Fibroblast of lung (primary cell): ENCODE measurements around the gene GMPR. TPM values are rescaled to one million over a fixed set of nuclear protein-coding genes. Genes with fewer than 3 reads are reported as not detected.
A peak's percentile ranks its signal among the peaks of the same experiment; 100 is the strongest.

ENCODE experiments used
- DNase-seq, 2 donors: peaks; one replicate each; pipeline versions ENCODE4 v3.0.0 to v3.0.0-alpha.2; 2010; ENCODE audit warnings: low read depth in 2 of 2
- H2AFZ ChIP-seq: 2 replicates; pipeline ENCODE4 v1.5.1; 2012; ENCODE audit warnings: low read length, control low read depth, inconsistent platforms
- H3K27ac ChIP-seq: 2 replicates; pipeline ENCODE4 v1.5.1; 2011; ENCODE audit warnings: low read length, control low read depth; ENCODE audit not compliant: insufficient read depth
- H3K27me3 ChIP-seq: 2 replicates; pipeline ENCODE4 v1.5.1; 2011; ENCODE audit warnings: mild to moderate bottlenecking, low read length; ENCODE audit not compliant: control insufficient read depth, insufficient read depth
- H3K36me3 ChIP-seq: 2 replicates; pipeline ENCODE4 v1.5.1; 2011; ENCODE audit warnings: low read length; ENCODE audit not compliant: control insufficient read depth, insufficient read depth
- H3K4me1 ChIP-seq: 2 replicates; pipeline ENCODE4 v1.5.1; 2011; ENCODE audit warnings: low read length; ENCODE audit not compliant: control insufficient read depth, insufficient read depth; ENCODE audit errors: extremely low read depth
- H3K4me2 ChIP-seq: 2 replicates; pipeline ENCODE4 v1.5.1; 2011; ENCODE audit warnings: low read length, control low read depth; ENCODE audit not compliant: insufficient read depth; ENCODE audit errors: extremely low read depth
- H3K4me3 ChIP-seq, 4 experiments: fragments of 200-600 bp in 1 of 4; sonication (generic) in 1 of 4; replicated peaks in 1 of 4; 2 replicates each; pipeline ENCODE4 v1.5.1; 2011 to 2016; ENCODE audit warnings: low read length in 4 of 4, low read depth in 3 of 4, mild to moderate bottlenecking in 3 of 4, control low read depth in 2 of 4, inconsistent platforms in 1 of 4, mixed read lengths in 1 of 4; ENCODE audit not compliant: insufficient read depth in 1 of 4; ENCODE audit errors: control extremely low read depth in 1 of 4
- H3K79me2 ChIP-seq: 2 replicates; pipeline ENCODE4 v1.5.1; 2012; ENCODE audit warnings: mild to moderate bottlenecking, low read length, inconsistent platforms; ENCODE audit not compliant: control insufficient read depth, insufficient read depth
- H3K9ac ChIP-seq: 2 replicates; pipeline ENCODE4 v1.5.1; 2011; ENCODE audit warnings: mild to moderate bottlenecking, low read length, control low read depth; ENCODE audit not compliant: insufficient read depth
- H3K9me3 ChIP-seq: 2 replicates; pipeline ENCODE4 v1.5.1; 2012; ENCODE audit warnings: low read depth, low read length; ENCODE audit not compliant: control insufficient read depth, insufficient read depth
- H4K20me1 ChIP-seq: 2 replicates; pipeline ENCODE4 v1.5.1; 2011; ENCODE audit warnings: low read length; ENCODE audit not compliant: control insufficient read depth, insufficient read depth; ENCODE audit errors: extremely low read depth
- CTCF ChIP-seq, 2 donors: IDR thresholded peaks in 1 of 2; conservative IDR thresholded peaks in 1 of 2; 1 replicate in 1 of 2; 2 replicates in 1 of 2; pipeline ENCODE4 v1.5.1; 2011 to 2012; ENCODE audit warnings: low read length in 2 of 2, control low read depth in 1 of 2, inconsistent platforms in 1 of 2, low read depth in 1 of 2, mild to moderate bottlenecking in 1 of 2
- EZH2 ChIP-seq: IDR thresholded peaks from 2 replicates; pipeline ENCODE4 v1.5.1; 2012; ENCODE audit warnings: low read length, control low read depth, mild to moderate bottlenecking; ENCODE audit errors: missing control alignments
- polyA plus RNA-seq, 2 donors: library from polyadenylated mRNA; depleted of rRNA in 1 of 2; stranded (reverse) in 1 of 2; unstranded in 1 of 2; fragments of >200 nt; gene quantifications; 2 replicates each; pipeline ENCODE4 v1.2.1, GENCODE V29; 2011 to 2012; ENCODE audit warnings: missing spikeins in 1 of 2
- total RNA-seq: library from RNA; depleted of rRNA; stranded (reverse); fragments of >200 nt; gene quantifications from 2 replicates; pipeline ENCODE4 v1.2.1, GENCODE V29; 2014

The GMPR gene
- total and polyA plus RNA-seq, 2 donors (not counting 1 experiment from before 2014, with no cell fraction given) = 13.2 to 16.4 TPM

GRCh38 chr6:16273256-16273655 is 34.9 kb downstream of the GMPR start:
- Histone ChIP-seq H3K9me3 (no peaks in the 10 kb centered on the region), H2AFZ (no peak overlapping the region), H3K4me2 (no peak overlapping the region), H4K20me1 (no peaks in the 10 kb centered on the region), H3K9ac (no peak overlapping the region), H3K27me3 (no peaks in the 10 kb centered on the region), H3K4me1 (peaks cover 10% of the 10 kb centered on the region), H3K4me3 (no peak overlapping the region), H3K27ac (no peak overlapping the region), H3K79me2 (no peaks in the 10 kb centered on the region), H3K36me3 (no peaks in the 10 kb centered on the region)
- peak; percentile 46 to 76 for DNase-seq
- TF ChIP-seq EZH2 (no peak), CTCF (conservative IDR thresholded peaks at IDR 0.05 in 1 of 2, IDR thresholded peaks at IDR 0.05 in 1 of 2; ENCODE audit: low read depth in 1 of 2, low read length in 2 of 2) (no peak)

- no peak for TF ChIP-seq EZH2
- H3K4me2 ChIP-seq = no peak overlapping the region
- H3K79me2 ChIP-seq = no peaks in the 10 kb centered on the region
- H3K9ac ChIP-seq = no peak overlapping the region
- no peak overlapping the region for H3K4me3 ChIP-seq
- H3K9me3 ChIP-seq = no peaks in the 10 kb centered on the region
- DNase-seq = peak in 1 of 2 donors; percentile 37
- no peak overlapping the region for H3K27ac ChIP-seq
- H3K4me1 ChIP-seq = peaks cover 10% of the 10 kb centered on the region
- H4K20me1 ChIP-seq = no peaks in the 10 kb centered on the region
- no peak overlapping the region for H2AFZ ChIP-seq
- no peaks in the 10 kb centered on the region for H3K36me3 ChIP-seq
- no peaks in the 10 kb centered on the region for H3K27me3 ChIP-seq
Measured at GRCh38 chr6:16274483-16274882, 36.1 kb downstream of the GMPR start.

- TF ChIP-seq CTCF (conservative IDR thresholded peaks at IDR 0.05 in 1 of 2, IDR thresholded peaks at IDR 0.05 in 1 of 2; ENCODE audit: low read depth in 1 of 2, low read length in 2 of 2) (no peak), EZH2 (no peak)
- no peaks in the 10 kb centered on the region for H3K9me3 ChIP-seq
- no peak overlapping the region for H3K27ac ChIP-seq
- no peak overlapping the region for H3K9ac ChIP-seq
- DNase-seq = no peak
- H4K20me1 ChIP-seq = no peaks in the 10 kb centered on the region
- H3K4me1 ChIP-seq = peaks cover 10% of the 10 kb centered on the region
- no peak overlapping the region for H3K4me2 ChIP-seq
- no peak overlapping the region for H2AFZ ChIP-seq
- H3K27me3 ChIP-seq = no peaks in the 10 kb centered on the region
- H3K79me2 ChIP-seq = no peaks in the 10 kb centered on the region
- H3K36me3 ChIP-seq = no peaks in the 10 kb centered on the region
- H3K4me3 ChIP-seq = no peak overlapping the region
Measured at GRCh38 chr6:16274885-16275589, 36.6 kb downstream of the GMPR start.
